Measurements from ENCODE around the gene KIF25.

The KIF25 gene

DNA sequence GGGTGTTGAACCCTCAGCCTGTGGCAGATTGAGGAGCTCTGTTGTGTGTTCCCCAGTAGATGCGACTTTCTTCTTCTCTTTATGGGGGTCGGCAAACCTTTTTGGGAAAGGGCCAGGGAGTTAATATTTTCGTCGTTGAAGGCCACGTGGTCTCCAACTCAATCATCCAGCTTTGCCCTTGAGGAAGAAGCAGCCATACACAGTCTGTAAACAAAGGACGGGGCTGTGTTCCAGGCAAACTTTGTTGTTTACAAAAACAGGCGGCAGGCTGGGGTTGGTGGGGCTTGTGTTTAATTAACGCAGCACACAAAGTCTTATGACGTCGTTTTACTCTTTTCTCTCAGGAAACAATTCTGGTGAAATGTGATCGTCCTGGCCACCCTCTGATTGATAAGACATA lies 20.2 kb downstream of the KIF25 start:
- DNase-seq (ENCODE audit: low read depth), result no peak

DNA sequence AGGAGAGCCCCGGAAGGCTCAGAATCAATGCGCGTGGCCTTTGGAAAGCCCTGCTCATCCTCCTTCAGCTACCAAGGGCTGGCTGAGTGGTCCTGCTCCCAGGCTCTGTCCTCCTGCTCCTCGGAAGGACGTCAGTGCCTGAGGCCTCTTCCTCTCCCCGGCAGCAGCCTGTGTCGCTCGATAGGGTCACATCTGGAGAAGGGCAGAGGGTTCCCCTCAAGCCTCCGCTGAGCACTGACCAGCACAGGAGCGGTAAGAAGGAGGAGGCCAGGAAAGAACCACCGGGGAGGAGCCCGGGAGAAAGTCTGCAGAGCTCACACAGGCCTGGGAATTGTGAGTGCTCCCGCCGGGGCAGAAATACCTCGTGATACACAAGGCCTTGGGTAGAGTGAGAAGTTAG lies 21.2 kb downstream of the KIF25 start:
- DNase-seq (ENCODE audit: low read depth), result no peak

DNA sequence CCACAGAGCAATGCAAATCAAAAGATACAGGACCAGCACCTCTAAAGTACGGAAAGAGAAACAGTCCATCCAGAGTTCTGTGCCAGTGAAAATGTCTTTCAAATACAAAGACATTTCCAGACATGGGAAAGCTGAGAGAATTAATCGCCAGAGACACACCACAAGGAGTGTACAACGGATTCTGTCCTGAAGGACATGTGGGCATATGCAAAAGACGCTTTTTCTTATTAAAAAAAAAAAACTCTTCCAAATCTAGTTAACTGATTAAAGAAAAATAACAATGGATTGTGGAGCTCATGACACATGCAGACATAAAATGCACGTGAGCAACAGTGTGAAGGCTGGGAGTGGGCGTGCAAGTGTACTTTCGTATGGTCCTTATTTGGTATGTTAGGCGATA lies 22.8 kb downstream of the KIF25 start:
- no peak for DNase-seq (ENCODE audit: low read depth)

DNA sequence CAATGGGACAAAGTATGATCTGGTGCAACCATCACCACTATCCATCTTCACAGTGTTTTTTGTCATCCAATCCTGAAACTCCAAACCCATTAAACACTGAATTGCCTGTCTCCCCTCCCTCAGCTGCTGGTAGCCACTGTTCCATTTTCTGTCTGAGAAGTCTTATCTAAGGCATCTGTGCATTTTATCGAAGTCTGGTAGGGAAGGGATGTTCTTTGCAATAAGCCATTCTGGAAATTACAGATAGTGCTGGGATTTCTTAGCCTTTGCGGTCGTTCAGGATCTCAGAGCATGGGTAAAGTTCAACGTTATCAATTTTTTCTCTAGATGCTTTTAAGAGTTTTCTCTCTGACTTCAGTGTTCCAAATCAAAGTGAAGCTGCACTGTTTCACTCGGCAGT lies 24.1 kb downstream of the KIF25 start:
- no peak for DNase-seq (ENCODE audit: low read depth)

DNA sequence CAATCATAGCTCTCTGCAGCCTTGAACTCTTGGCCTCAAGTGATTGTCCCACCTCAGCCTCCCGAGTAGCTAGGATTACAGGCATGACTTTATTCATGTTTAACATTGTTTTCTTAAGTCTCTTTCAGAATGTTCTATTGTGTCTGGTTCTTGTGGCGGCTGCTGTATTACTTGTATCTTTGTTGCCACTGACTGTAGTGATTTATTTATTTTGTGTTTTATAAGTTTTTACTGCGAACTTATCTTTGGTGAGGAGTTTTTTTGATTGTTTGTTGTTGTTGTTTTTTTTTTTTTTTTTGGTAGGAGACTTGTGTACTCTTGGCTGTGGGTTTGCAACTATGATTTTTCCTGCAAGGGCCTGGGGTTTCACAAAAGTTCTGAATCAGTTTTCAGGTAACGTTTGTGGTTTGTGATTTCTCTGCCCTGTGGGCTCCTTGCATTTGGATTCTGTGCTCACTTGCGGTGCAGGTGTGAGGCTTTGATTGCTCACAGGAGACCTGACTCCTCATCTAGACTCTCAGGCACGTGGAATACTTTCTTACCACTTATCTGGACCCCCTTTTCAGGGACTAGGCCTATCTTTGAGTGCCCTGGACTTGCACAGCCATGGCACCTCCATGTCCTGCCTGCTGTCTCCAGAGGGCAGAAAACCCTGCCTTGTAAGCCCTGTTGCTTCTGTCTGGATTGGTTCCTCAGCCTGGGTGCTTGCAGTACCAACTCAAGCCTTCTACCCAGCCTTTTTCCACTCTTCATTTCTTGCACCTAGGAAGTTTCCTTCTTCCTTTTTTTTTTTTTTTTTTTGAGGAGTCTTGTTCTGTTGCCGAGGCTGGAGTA lies 25.2 kb downstream of the KIF25 start:
- DNase-seq (ENCODE audit: low read depth), result no peak

DNA sequence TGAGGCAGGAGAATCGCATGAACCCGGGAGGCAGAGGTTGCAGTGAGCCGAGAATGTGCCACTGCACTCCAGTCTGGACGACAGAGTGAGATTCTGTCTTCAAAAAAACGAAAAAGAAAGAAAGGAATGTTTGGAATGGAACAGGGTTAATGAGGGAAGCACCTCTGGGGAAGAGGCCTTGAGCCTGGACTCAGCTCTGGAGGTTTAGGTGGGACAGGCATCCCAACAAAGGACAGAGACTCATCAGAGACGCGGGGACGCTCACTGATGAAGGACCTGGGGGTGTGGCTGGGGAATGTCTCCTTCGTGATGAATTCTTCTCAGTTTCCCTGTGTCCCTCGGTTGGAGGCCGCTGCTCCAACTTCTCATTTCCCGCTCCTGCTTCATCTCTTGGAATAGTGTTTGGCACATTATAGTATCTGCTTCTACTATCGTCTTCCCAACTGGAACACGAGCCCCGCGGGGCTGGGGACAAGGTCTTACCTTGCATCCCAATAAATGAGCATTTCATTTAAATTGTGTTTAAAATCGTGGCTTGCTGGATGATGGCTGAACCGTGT lies 27.6 kb downstream of the KIF25 start:
- no peak for DNase-seq (ENCODE audit: low read depth)

DNA sequence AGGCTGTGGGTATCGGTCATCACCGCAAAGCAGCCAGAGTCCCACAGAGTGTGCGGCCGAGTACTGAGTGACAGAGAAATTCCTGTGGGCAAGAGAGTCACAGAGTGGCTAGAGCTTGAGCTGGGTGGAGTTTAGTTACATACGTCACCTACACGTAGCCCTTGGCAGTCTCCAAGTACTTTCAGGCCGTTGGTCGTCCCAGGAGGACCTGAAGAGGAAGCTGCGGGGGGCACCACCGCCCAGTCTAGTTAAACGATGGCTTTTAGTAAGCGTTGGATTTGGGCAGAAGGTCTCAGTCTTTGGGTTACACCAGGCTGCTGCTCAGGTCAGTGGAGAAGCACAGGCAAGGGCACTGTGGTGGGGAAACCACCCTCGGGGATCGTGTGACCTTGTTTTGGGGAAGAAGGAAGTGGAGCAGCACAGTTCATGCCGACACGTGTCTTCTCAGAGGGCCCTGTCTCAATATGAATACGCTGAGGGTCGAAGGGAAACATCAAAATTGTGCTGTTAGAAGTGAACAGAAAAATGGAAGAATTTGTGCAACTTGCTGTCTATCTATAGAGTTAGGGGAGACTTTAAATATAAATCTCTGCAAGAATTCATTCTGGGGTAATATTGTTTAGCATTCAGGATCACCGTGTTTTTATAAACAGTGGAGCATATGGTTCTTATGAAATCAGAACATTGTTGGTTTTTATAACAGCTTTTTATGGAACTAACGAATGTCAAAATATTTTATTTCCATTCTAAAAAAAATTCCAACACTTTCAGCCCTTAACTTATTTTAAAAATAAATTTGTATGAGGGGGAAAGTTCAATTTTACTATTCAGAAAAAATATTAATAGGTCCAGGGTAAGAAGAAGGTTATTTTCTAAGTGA lies 28.6 kb downstream of the KIF25 start:
- DNase-seq (ENCODE audit: low read depth), result no peak

DNA sequence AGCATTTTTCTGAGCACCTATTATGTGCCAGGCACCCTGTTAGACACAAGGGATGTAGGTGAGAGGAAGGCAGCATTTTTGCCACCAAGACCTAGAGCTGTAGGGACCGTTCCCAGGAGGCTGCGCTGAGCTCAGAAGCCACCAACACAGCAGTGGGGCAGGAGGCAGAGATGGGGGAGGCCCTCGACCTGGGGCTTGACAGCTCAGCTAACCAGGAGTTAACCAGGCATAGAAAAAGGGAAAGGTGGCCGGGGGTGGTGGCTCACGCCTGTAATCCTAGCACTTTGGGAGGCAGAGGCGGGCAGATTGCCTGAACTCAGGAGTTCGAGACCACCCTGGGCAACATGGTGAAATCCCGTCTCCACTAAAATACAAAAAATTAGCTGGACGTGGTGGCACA lies 29.5 kb downstream of the KIF25 start:
- no peak for DNase-seq (ENCODE audit: low read depth)

DNA sequence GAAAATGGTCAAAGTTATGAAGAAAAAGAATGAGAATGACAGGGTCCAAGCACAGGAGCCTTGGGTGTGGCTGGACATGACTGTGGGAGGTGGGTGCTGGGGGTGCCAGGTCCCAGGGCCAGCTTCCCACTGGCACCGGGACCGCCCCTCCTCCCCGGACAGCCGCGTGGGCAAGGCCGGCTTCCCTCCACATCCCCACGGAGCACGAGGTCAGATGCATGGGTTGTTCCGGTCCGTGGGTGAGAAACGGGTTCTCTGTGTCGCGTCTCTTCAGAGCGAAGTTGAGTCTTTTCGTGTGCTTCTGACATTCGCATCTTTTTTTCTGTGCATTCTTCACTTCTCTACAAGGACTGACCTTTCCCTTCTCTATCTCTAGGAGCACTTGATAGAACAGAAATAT lies 30.1 kb downstream of the KIF25 start:
- no peak for DNase-seq (ENCODE audit: low read depth)

DNA sequence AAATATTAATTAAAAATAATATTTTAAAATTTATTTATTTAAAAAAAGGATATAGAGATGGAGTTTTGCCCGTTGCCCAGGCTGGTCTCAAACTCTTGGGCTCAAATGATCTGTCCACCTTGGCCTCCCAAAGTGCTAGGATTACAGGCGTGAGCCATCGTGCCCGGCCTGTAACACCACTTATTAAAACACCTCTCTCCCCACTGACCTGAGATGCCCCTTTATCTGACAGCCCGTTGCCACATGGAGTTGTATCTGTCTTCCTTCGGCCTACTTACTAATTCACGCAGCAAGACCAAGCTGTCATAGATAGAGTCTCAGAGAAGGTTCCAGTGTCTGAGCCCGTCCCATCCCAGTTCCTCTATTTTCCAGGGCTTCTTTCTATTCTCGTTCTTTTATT lies 30.7 kb downstream of the KIF25 start:
- no peak for DNase-seq (ENCODE audit: low read depth)

DNA sequence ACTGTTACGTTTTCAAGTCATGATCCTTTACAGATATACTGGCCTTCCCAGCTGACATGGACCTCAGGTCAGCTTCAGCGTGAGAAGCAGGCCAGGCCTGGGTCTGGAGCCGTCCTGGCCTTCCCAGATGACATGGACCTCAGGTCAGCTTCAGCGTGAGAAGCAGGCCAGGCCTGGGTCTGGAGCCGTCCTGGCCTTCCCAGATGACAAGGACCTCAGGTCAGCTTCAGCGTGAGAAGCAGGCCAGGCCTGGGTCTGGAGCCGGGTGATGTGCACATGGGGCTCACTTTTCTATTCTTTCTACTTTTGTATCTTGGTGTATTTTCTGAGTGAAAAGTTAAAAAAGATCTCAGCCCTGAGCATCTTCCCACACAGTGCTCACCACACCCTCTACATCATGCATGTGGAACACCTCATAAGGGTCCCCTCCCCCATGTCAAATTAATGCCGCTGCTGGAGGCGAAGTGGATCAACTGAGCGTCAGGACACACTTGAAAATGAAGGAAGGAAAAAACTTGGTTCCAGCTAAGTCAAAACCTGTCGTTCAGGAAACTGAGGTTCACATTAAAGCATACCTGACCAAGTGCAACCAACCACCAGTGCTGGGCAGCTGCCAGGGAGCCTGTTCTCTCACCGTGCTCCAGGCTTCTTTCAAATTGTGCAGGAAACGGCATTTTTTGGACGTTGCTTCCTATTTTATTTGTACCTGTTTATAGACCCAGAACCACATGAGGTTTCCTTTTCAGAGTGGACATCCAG lies 32.2 kb downstream of the KIF25 start:
- no peak for DNase-seq (ENCODE audit: low read depth)

DNA sequence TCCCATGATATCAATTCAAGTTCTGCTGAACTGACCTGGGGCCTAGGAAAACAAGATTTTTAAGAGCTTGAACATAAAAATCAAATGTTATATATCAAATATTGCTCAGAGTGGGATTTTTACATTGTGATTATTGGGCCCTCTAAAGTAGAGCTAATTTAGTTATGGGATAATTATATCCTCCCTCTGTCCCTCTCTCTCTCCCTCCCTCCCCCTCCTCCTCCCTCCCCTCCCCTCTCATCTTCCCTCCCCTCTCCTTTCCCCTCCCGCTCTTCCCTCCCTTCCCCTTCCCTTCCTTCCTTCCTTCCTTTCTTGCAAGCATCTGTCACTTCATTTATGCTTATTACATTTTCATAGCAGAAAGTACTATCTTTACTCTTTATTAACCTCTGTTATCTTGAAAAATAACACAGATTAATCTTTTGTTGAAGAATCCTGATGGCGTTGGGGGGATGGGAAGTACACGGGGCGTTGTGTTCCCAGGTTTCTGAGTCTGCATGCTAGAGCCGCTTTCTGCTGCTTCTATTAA lies 32.8 kb downstream of the KIF25 start:
- DNase-seq (ENCODE audit: low read depth), result no peak

DNA sequence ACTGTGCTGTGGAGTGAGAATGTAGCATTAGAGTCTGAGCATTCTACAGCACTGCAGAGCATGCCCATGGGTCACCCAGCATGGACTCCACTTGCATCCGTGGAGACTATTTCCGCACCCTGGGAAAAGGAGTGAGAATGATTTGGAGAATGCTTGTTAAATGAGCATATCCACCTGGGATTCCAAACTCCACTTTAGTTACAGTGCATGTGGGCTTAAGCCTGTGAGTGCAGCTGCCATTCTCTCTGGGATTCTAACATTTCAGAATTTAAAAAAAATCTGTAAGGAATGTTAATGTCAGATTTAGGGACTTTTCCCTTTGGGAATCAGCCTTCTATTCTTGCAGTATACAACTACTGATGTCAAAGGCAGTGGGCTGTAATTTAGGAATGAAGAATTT lies 33.4 kb downstream of the KIF25 start:
- no peak for DNase-seq (ENCODE audit: low read depth)

DNA sequence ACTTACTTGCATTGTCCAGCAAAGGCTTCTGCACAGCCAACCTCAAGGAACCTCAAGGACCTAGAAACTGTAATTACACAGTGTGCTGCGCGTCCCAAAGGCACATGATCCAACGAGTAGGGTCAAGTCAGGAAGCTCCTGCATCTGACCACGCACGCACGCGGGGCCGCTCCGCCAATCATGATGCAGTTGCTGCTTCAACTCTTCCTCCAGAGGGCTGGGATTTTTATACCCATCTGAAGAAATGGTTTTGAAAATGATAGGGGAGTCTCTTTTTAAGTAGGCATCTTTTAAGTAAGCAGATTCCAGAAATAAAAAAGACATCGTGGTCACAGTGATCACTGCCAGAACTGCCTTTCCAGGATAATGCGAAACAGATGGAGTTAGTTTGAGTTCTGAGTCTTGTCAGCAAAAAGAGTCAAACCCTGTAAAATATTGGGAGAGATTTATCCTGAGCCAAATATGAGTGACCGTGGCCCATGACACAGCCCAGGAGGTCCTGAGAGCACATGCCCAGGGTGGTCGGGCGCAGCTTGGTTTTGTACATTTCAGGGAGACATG lies 34.0 kb downstream of the KIF25 start:
- no peak for DNase-seq (ENCODE audit: low read depth)

DNA sequence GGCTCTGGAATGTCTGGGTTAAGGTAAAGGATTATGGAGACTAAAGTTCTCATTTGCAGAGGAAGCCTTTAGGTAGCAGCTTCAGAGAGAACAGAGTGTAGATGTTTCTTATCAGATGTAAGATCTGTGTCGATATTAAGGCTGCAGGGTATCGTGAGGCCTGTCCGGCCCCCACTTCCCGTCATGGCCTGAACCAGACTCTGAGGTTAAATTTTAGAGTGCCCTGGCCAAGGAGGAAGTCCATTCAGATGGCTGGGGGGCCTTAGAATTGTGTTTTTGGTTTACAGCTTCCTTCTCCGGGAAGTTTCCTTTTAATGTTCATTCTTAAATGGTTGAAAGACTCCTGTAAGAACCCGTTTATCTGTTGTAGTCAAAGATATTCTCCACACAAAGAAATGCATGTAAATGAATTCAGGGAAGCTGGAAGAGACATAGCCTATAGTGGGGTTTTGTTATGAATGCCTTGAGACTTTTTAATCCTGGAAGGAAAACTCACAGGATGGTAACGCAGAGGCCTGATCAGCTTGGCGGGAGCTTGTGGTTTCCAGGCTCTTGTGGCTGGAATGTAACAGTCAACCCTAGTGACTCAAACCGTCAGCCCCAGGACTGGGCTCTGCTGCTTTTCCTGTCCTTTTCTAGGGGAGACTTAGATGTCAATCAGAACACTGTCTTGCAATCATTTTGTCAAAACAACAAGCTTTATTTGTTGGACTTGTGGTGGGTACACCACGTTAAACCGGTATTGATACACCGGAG lies 34.7 kb downstream of the KIF25 start:
- no peak for DNase-seq (ENCODE audit: low read depth)

DNA sequence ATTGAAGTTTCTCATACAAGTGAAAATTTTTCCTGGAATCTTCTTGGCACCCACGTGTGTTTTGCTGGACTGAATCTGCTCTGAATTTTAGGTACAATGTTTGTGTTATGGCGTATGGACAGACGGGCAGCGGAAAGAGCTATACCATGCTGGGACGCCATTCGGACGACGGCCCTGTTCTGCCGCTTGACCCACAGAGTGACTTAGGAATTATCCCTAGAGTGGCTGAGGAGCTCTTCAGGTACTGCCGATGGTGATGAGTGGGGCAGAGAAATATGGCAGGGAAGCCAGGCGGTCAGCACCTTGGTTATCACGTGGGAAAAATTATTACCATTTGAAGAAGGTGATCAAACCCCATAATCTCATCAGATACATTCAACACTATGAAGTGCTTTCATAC lies 36.3 kb downstream of the KIF25 start:
- no peak for DNase-seq (ENCODE audit: low read depth)

DNA sequence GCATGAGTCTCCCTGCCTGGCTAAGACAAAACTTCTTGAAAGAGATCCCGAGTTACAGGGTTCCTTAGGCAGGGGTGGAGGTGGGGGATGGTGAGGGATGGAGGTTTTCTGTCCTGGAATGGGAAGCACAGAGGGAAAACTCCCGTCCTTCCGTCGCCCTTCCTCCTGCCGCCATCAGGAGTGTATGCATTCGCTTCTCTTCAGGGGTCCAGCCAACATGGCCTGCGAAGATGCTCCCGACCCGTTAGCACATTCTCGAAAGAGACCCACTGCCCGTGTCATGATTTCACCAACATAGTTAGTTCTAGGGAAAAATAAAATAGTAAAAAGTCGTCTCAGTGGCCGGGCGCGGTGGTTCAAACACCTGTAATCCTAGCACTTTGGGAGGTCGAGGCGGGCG lies 37.1 kb downstream of the KIF25 start:
- DNase-seq (ENCODE audit: low read depth), result no peak

DNA sequence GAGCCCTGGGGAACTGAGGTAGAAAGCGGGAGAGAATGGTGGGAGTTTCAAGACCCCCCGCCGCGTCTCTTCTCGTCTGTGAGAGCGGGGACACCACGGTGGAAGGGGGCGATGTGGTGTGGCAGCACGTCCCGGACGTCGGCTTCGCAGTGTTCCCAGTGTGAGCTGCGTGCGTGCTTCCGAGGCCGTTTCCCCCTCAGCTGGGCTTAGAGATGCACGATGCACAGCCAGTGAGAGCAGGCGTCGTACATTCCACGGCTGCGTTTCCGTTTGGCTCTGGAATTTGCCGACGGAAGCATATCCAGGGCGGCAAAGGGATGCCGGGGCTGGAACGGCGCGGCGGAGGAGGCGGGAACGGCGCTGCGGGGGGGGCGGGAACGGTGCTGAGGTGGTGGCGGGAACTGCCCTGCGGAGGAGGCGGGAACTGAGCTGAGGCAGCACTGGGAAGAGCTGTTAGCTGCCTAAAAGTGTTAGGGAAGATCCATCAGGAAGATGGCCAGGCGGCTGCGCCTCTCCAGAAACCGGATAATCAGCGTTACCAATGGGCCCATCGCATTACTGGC lies 37.7 kb downstream of the KIF25 start:
- no peak for DNase-seq (ENCODE audit: low read depth)

DNA sequence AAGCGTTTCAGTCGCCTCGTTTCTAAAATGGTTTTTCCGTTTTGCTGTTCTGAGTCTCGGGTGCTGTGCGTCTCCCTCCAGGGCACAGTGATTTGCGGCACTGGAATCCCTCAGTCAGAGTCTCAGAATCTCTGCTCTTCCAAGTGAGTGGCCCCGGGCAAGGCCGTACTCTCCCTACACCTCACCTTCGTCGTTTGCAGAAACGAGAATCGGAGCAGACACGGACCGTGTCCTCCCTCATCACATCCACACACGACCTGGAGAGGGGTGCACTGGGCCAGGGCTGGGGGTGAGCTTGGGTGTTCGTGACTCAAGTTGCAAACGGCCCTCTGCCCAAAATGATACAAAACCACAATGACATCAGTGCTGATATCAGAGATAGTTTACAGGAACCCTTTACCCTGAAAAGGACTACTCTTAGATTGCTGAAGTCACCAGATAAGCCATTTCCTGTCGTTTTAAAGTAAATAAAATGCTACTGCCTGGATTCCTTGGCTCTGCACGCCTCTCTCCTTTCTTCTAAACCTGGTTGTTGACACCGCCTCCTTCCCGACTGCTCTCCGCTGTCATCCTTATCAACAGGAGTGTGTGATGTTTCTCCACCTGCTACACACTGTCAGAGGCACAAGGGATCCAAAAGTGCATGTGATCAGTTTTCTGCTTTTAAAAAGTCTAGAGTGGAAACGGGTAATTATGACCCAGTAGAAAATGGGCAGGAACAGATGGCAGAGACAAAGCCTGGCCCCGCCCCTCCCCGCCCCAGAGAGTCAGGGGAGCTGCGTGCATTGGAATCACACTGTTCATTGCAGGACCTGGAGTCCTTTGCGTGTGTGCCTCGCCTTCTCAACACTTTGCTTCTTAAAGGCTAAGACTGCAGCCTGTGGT lies 38.4 kb downstream of the KIF25 start:
- no peak for DNase-seq (ENCODE audit: low read depth)

DNA sequence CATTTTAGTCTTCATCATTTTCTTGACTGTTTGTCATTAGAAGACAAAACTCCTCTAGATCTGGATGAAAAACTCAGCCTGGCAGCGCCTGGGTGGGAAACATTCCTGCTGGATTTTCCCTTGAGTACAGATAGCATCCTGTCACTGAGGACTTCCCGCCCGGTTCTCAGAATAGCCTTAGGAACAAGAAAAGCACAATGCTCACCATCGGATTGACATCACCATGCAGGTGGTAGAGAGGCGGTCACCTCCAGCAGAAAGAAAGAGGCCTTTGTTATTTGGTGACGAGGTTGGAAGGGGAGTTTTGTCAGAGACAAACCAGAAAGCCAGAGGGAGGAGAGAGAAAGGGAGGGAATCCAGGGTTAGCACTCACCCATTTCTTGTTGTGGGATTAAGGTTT lies 39.8 kb downstream of the KIF25 start:
- no peak for DNase-seq (ENCODE audit: low read depth)
